Right lobe of liver (tissue), 4 donors: Measurements from ENCODE around the gene RCE1.

ENCODE experiments used
- POLR2A ChIP-seq: fragments of 450-650 bp; IDR thresholded peaks from one replicate; pipeline ENCODE4 v1.6.1; 2017; ENCODE audit warnings: antibody characterized with exemption, mild to moderate bottlenecking
- TF ChIP-seq, protein P1 (sequence below), 4 donors: fragments of 200-600 bp in 3 of 4; fragments of 450-650 bp in 1 of 4; IDR thresholded peaks; one replicate each; pipeline versions ENCODE4 v1.5.1 to v1.8.0; 2016 to 2022; ENCODE audit warnings: antibody characterized with exemption in 4 of 4, mild to moderate bottlenecking in 2 of 4
- donor health status: DM: no; HTN: no; CAD: no.
- donor health status: DM: no; HTN: no; CAD: no.
- donor health status: DM: no; HTN: yes; CAD: no.

DNA sequence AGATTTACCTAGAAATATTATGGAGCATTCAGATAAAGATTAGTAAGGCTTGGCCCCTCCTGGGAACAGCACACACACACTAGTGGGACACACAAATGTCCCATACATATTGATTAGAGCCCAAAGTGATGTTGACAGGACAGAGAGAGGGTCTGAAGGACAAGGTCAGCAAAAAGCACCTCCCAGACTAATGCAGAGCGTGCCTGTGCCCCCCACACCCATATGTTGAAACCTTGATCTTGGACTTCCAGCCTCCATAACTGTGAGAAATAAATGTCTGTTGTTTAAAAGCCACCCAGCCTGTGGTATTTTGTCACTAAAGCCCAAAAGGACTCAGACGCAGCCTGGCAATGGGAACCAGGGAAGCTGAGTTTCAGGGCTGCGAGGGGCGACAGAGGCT lies 41.2 kb downstream of the RCE1 start:
- TF ChIP-seq, protein P1, sequence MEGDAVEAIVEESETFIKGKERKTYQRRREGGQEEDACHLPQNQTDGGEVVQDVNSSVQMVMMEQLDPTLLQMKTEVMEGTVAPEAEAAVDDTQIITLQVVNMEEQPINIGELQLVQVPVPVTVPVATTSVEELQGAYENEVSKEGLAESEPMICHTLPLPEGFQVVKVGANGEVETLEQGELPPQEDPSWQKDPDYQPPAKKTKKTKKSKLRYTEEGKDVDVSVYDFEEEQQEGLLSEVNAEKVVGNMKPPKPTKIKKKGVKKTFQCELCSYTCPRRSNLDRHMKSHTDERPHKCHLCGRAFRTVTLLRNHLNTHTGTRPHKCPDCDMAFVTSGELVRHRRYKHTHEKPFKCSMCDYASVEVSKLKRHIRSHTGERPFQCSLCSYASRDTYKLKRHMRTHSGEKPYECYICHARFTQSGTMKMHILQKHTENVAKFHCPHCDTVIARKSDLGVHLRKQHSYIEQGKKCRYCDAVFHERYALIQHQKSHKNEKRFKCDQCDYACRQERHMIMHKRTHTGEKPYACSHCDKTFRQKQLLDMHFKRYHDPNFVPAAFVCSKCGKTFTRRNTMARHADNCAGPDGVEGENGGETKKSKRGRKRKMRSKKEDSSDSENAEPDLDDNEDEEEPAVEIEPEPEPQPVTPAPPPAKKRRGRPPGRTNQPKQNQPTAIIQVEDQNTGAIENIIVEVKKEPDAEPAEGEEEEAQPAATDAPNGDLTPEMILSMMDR (IDR thresholded peaks at IDR 0.05) = no peak
- TF ChIP-seq POLR2A = no peak
